Activated CD4-positive, alpha-beta T cell treated with anti-CD3 and anti-CD28 coated beads for 36 hours (primary cell): Measurements from ENCODE around the gene TAC3. TPM values are rescaled to one million over a fixed set of nuclear protein-coding genes. Genes with fewer than 3 reads are reported as not detected.
A peak's percentile ranks its signal among the peaks of the same experiment; 100 is the strongest.

Experiments
- ATAC-seq: fragments of 200-7000 bp; cut with Tn5 transposase; one replicate; pipeline ENCODE4 v1.10.0; 2021; ENCODE audit warnings: mild to moderate bottlenecking, moderate library complexity
- CTCF ChIA-PET: fragments of 350-600 bp; sonication (Branson Sonifier 250); formaldehyde crosslinking; loops from one replicate; lab custom pipeline; 2021; ENCODE audit warnings: antibody characterized with exemption; lab: Charles Lee
- POLR2A ChIA-PET: fragments of 350-600 bp; sonication (Branson Sonifier 250); formaldehyde crosslinking; loops from one replicate; lab custom pipeline; 2021; ENCODE audit warnings: antibody characterized with exemption, inconsistent platforms; lab: Charles Lee
- DNase-seq: peaks from one replicate; pipeline ENCODE4 v3.0.0-alpha.2; 2020
- H3K27ac Mint-ChIP-seq: one replicate; pipeline ENCODE4 v1.8.0; 2021; ENCODE audit warnings: mixed read lengths
- H3K27me3 Mint-ChIP-seq: one replicate; pipeline ENCODE4 v1.8.0; 2021; ENCODE audit warnings: mixed read lengths
- H3K36me3 Mint-ChIP-seq: one replicate; pipeline ENCODE4 v1.8.0; 2021; ENCODE audit warnings: low read depth, mixed read lengths
- H3K4me1 Mint-ChIP-seq: one replicate; pipeline ENCODE4 v1.8.0; 2021; ENCODE audit warnings: mixed read lengths
- H3K4me3 Mint-ChIP-seq: one replicate; pipeline ENCODE4 v1.8.0; 2021; ENCODE audit warnings: mild to moderate bottlenecking, moderate library complexity, mixed read lengths
- H3K9me3 Mint-ChIP-seq: one replicate; pipeline ENCODE4 v1.8.0; 2021; ENCODE audit warnings: low read depth, mixed read lengths
- intact Hi-C, 2 experiments: fragments of 100-400 bp; cut with DNase I in 1 of 2; cut with micrococcal nuclease in 1 of 2; formaldehyde crosslinking; loops; one replicate each; pipeline versions ENCODE4 v1.14.2 to v1.15.1; 2022 to 2024; cut with DNase I, micrococcal nuclease
- total RNA-seq, 2 experiments: library from RNA; stranded (reverse); gene quantifications; one replicate each; pipeline ENCODE4 v1.2.3, GENCODE V29; 2021

The TAC3 gene
- total RNA-seq, 2 experiments from 2014 or later, result 0.37 to 0.63 TPM

DNA sequence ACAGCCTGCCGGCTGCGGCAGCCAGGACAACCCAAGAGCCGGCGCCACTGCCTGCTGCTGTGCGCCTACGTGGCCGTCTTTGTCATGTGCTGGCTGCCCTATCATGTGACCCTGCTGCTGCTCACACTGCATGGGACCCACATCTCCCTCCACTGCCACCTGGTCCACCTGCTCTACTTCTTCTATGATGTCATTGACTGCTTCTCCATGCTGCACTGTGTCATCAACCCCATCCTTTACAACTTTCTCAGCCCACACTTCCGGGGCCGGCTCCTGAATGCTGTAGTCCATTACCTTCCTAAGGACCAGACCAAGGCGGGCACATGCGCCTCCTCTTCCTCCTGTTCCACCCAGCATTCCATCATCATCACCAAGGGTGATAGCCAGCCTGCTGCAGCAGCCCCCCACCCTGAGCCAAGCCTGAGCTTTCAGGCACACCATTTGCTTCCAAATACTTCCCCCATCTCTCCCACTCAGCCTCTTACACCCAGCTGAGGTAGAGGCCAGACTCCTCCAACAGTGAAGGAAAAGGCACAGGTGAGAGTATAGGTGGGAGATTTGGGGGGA lies 20.3 kb downstream of the TAC3 start:
- POLR2A ChIA-PET, result interaction anchor here (0.6 to 0.7 kb wide), 2 partner anchors 119 to 247 kb away, joined by 4 to 5 read pairs; no protein-coding TSS in a partner anchor

DNA sequence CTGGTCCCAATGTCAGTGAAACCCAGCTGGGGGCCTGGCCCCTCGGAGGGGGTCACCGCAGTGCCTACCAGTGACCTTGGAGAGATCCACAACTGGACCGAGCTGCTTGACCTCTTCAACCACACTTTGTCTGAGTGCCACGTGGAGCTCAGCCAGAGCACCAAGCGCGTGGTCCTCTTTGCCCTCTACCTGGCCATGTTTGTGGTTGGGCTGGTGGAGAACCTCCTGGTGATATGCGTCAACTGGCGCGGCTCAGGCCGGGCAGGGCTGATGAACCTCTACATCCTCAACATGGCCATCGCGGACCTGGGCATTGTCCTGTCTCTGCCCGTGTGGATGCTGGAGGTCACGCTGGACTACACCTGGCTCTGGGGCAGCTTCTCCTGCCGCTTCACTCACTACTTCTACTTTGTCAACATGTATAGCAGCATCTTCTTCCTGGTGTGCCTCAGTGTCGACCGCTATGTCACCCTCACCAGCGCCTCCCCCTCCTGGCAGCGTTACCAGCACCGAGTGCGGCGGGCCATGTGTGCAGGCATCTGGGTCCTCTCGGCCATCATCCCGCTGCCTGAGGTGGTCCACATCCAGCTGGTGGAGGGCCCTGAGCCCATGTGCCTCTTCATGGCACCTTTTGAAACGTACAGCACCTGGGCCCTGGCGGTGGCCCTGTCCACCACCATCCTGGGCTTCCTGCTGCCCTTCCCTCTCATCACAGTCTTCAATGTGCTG lies 21.0 kb downstream of the TAC3 start:
- intact Hi-C loops, result no loop called here
- Mint-ChIP-seq H3K36me3 (peaks cover 11% of the 10 kb centered on the region), H3K27me3 (no peaks in the 10 kb centered on the region), H3K4me3 (no peak overlapping the region), H3K27ac (no peak overlapping the region), H3K9me3 (no peaks in the 10 kb centered on the region), H3K4me1 (peaks cover 37% of the 10 kb centered on the region)
- DNase-seq (no peak), ATAC-seq (no peak)
- CTCF ChIA-PET, result interaction anchor here (0.7 to 1.6 kb wide), 2 partner anchors 32 to 912 kb away, joined by 3 to 6 read pairs; no protein-coding TSS in a partner anchor
- POLR2A ChIA-PET, result no interaction called here

More for the DNA sequence above, 20.3 kb downstream of the TAC3 start:
- H3K36me3 Mint-ChIP-seq, result peaks cover 16% of the 10 kb centered on the region
- intact Hi-C loops, result no loop called here
- no peak overlapping the region for H3K27ac Mint-ChIP-seq
- H3K4me1 Mint-ChIP-seq, result peaks cover 42% of the 10 kb centered on the region
- no peaks in the 10 kb centered on the region for H3K27me3 Mint-ChIP-seq
- no peak for DNase-seq
- H3K9me3 Mint-ChIP-seq, result no peaks in the 10 kb centered on the region
- no peak overlapping the region for H3K4me3 Mint-ChIP-seq
- ATAC-seq, result no peak
- CTCF ChIA-PET, result interaction anchor here (1.0 to 7.9 kb wide), 4 partner anchors 8 to 238 kb away, joined by 4 to 77 read pairs (median 5); no protein-coding TSS in a partner anchor

DNA sequence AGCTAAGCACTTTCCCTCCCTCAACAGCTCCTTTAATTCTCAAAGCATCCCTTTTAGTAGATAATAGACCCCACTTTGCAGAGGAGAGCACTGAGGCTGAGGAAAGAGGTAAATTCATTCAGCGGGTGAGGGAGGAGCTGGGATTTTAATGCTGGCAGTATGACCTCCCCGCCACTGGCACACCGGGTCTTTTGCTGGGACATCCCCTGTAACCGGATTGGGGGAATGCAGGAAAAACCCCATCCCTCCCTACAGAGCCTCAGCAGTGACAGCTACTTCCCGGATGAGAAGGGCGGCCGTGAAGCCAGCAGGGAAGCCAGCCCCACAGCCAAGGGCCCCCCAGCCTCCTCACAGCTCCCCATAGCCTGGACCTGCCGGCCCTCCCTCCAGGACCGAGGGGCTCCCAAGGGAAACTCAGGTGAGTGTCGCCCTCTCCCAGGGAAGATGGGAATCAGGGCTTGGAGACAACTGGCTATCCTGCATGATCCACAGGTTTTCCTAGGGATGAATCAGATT lies 22.0 kb downstream of the TAC3 start:
- Mint-ChIP-seq H3K27ac (no peak overlapping the region), H3K9me3 (no peaks in the 10 kb centered on the region), H3K4me1 (peaks cover 26% of the 10 kb centered on the region), H3K27me3 (no peaks in the 10 kb centered on the region), H3K4me3 (no peak overlapping the region), H3K36me3 (peaks cover 4% of the 10 kb centered on the region)
- DNase-seq (no peak), ATAC-seq (no peak)
- ChIA-PET POLR2A (no interaction called here), CTCF (interaction anchor here (0.5 to 1.3 kb wide), 9 partner anchors 11 to 914 kb away, joined by 3 to 6 read pairs (median 3); partner anchors contain the start of gene TAC3)
- intact Hi-C loops, result no loop called here

DNA sequence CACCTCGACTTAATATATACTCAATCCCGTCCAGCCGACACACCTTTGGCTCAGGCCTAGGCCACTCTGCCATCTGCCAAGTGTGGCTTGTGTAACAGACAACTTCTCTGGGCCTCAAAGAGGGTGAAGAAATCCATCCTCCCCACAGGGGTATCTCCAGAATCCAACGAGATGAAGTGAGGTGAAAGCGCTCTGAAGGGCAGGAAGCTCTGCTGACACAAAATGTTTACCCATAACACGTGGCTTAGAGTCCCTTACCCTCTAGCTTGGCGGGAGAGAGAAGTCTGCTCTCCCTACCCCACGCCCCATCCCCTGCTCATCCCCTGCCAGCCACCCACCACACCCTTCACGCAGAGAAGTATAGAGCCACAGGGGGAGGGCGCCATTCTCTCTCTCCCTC lies 23.0 kb downstream of the TAC3 start:
- ChIA-PET POLR2A (no interaction called here), CTCF (interaction anchor here (0.6 to 1.3 kb wide), 6 partner anchors 12 to 246 kb away, joined by 3 to 6 read pairs (median 4); partner anchors contain the start of gene STAT6)
- intact Hi-C loops, result no loop called here
- Mint-ChIP-seq H3K27ac (no peak overlapping the region), H3K4me1 (peaks cover 17% of the 10 kb centered on the region), H3K4me3 (no peak overlapping the region), H3K27me3 (no peaks in the 10 kb centered on the region), H3K9me3 (no peaks in the 10 kb centered on the region), H3K36me3 (peaks cover 2% of the 10 kb centered on the region)
- DNase-seq (no peak), ATAC-seq (no peak)

DNA sequence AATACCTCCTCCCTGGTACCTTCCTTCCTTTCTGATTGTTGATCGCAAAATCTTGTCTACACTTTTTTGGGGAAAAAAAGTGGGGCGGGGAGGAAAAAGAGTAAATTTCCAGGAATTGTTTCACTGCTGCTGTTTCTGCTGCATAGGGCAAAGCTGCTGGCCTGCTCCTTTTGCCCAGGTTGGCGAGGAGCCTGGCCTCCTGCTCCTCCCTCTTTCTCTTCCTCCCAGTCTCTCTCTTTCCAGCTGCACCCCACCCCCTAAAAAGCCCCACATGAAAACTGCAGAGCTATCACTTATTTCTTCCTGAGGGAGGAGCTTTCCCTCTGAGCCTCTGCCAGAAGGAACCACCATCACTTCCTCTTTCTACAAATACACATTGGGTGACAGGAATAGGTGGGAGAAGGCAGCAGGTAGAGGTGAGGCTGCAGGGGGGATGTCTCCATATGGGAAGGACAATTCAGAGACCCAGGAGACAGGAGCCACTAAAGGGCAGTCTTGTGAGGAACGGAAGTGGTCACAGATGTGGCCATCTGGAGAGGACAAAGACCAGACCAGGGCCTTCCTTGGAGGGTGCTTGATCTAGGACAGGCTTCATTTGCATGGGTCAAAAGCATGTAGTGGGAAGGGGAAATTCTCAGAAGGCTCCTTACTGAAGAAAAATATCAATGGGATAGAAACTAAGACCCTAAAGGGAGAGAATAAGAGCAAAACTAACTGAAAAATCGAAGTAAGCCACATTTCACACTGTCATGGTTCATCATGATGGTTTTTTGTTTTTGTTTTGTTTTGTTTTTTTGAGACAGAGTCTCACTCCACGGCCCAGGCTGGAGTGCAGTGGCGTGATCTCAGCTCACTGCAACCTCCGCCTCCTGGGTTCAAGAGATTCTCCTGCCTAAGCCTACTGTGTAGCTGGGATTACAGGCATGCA lies 24.7 kb downstream of the TAC3 start:
- Mint-ChIP-seq H3K9me3 (no peaks in the 10 kb centered on the region), H3K27me3 (no peaks in the 10 kb centered on the region), H3K27ac (no peak overlapping the region), H3K36me3 (no peaks in the 10 kb centered on the region), H3K4me3 (no peak overlapping the region), H3K4me1 (peaks cover 11% of the 10 kb centered on the region)
- ChIA-PET CTCF (interaction anchor here (1.0 to 2.0 kb wide), 5 partner anchors 10 to 234 kb away, joined by 3 to 9 read pairs (median 5); no protein-coding TSS in a partner anchor), POLR2A (no interaction called here)
- DNase-seq, result no peak
- intact Hi-C loops, result no loop called here
- ATAC-seq, result no peak

DNA sequence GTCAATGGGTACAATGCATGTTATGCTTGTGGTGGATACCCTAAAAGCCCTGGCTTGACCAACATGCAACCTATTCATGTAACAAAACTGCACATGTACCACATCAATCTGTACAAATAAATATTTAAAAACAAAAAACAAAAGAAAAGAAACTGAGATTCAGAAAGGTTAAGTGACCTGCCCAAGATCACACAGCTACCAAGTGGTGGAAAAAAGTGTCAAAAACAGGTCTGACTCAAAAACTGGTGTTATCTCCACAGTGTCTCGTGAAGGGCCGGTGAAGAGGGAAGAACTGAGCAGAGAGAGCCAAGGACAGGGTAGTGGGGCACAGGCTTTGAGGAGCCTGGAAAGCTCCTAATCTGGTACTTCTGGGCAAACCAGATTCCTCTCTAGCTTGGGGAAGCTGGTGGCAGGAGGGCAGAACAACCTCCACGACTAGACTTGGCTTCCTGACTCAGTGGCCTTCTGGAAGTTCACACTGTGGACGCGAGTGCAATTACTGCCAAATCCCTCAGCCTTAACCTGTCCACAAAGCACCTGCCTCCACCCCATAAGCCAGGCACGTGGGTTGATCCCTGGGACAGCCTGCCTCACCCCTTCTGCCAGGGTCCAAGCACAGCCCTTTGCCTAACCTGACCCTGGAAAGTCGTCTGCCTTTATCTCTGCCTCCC lies 25.5 kb downstream of the TAC3 start:
- intact Hi-C loops, result no loop called here
- Mint-ChIP-seq H3K27me3 (no peaks in the 10 kb centered on the region), H3K4me1 (peaks cover 11% of the 10 kb centered on the region), H3K36me3 (no peaks in the 10 kb centered on the region), H3K4me3 (no peak overlapping the region), H3K9me3 (no peaks in the 10 kb centered on the region), H3K27ac (no peak overlapping the region)
- no peak for DNase-seq
- POLR2A ChIA-PET, result no interaction called here
- no peak for ATAC-seq
- CTCF ChIA-PET, result interaction anchor here (1.6 to 2.0 kb wide), 2 partner anchors 11 to 231 kb away, joined by 6 to 9 read pairs; no protein-coding TSS in a partner anchor

DNA sequence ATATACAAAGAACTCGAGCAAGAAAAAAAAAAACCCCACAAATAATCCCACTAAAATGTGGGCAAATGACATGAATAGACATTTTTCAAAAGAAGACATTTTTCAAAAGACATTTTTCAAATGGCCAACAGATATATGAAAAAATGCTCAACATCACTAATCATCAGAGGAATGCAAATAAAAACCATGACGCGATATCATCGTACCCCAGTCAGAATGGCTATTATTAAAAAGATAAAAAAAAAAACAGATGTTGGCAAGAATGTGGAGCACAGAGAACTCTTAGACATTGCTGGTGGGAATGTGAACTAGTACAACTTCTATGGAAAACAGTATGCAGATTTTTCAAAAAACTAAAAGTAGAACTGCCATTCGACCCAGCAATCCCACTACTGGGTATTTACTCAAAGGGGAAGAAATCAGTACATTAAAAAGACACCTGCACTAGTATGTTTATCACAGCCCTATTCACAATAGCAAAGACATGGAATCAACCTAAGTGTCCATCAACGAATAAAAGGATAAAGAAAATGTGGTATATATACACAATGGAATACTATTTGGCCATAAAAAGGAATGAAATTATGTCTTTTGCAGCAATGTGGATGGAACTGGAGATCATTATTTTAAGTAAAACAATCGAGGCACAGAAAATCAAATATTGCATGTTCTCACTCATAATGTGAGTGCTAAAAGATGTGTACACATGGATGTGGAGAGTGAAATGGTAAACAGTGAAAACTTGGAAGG lies 26.3 kb downstream of the TAC3 start:
- POLR2A ChIA-PET, result no interaction called here
- Mint-ChIP-seq H3K4me1 (peaks cover 11% of the 10 kb centered on the region), H3K27ac (no peak overlapping the region), H3K9me3 (no peaks in the 10 kb centered on the region), H3K36me3 (no peaks in the 10 kb centered on the region), H3K4me3 (no peak overlapping the region), H3K27me3 (no peaks in the 10 kb centered on the region)
- DNase-seq (no peak), ATAC-seq (no peak)
- CTCF ChIA-PET, result interaction anchor here (1.3 to 5.0 kb wide), 6 partner anchors 10 to 233 kb away, joined by 3 to 82 read pairs (median 14); partner anchors contain the start of gene STAT6
- intact Hi-C loops, result no loop called here

DNA sequence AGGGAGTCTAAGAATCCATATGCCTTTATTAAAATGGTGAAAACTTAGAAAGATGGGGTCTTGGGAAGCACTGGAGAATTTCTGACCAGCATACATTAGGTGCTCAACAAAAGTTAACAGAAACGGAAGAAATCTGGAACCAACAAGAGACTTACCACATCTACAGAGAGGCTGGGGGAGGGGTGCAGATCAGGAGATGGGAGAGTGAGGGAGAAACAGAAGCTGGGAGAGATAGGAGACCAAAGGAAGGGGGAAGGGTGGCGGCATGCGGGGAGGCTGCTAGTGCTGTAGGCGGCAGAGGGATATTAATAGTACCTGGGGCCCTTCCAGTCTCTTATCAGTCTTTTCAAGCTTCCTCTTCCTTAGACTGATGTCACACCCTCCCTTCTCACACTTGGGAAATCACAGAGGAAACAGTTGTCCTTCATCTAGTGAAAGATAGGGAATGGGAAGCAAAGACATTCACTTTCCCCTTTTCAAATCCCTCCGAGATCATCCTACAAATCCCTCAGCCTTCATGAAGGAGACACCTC lies 28.1 kb downstream of the TAC3 start:
- intact Hi-C loops, result no loop called here
- no peak overlapping the region for H3K27ac Mint-ChIP-seq
- H3K36me3 Mint-ChIP-seq, result no peaks in the 10 kb centered on the region
- no peak for ATAC-seq
- no peaks in the 10 kb centered on the region for H3K9me3 Mint-ChIP-seq
- ChIA-PET CTCF (interaction anchor here (0.6 to 5.0 kb wide), 21 partner anchors 12 to 313 kb away, joined by 3 to 82 read pairs (median 4); partner anchors contain the start of genes HSD17B6 and STAT6), POLR2A (interaction anchor here (0.7 kb wide), 1 partner anchor 16 kb away, joined by 3 read pairs; no protein-coding TSS in a partner anchor)
- no peaks in the 10 kb centered on the region for H3K27me3 Mint-ChIP-seq
- H3K4me3 Mint-ChIP-seq, result no peak overlapping the region
- H3K4me1 Mint-ChIP-seq, result peaks cover 11% of the 10 kb centered on the region
- DNase-seq, result no peak

DNA sequence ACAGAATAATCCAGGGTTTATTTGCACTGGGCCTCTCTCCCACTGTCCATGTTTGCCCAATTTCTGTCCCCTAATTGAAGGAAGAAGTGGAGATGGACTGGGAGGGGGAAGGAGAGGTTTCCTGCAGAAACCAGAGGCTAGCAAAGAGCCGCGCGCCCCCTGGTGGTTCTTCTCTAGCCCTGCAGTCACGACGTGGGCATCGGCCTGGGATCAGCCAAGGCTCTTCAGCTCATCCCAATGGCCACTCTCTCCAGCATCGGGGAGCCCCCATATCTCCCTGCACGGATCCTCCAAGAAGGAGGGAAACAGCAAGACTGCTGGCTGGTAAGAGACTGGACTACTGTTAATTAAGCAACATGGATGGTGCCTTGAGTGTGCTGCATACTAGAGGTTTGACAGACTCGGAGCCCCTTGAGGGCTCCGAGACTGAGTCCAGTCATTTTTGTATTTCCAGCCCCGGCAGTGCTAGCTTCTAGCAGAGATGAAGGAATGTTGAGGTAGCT lies 28.7 kb downstream of the TAC3 start:
- intact Hi-C loops, result loop anchor here (1.0 kb wide), 2 partner anchors 147 to 230 kb away; no protein-coding TSS in a partner anchor
- peak; percentile 87 for DNase-seq
- CTCF ChIA-PET, result interaction anchor here (0.6 to 5.0 kb wide), 20 partner anchors 10 to 397 kb away, joined by 3 to 82 read pairs (median 3); partner anchors contain the start of genes HSD17B6 and STAT6
- peaks cover 11% of the 10 kb centered on the region for H3K4me1 Mint-ChIP-seq
- no peaks in the 10 kb centered on the region for H3K9me3 Mint-ChIP-seq
- peak; percentile 76 for ATAC-seq
- H3K36me3 Mint-ChIP-seq, result no peaks in the 10 kb centered on the region
- no peaks in the 10 kb centered on the region for H3K27me3 Mint-ChIP-seq
- POLR2A ChIA-PET, result no interaction called here
- H3K4me3 Mint-ChIP-seq, result no peak overlapping the region
- no peak overlapping the region for H3K27ac Mint-ChIP-seq
